H9 (cell line): ENCODE data around the gene ZBTB38. TPM values are rescaled to one million over a fixed set of nuclear protein-coding genes. Genes with fewer than 3 reads are reported as not detected.

ENCODE experiments used
- DNase-seq: peaks from one replicate; pipeline ENCODE4 v3.0.0-alpha.2; 2017
- H2AFZ ChIP-seq: one replicate; pipeline ENCODE4 v1.6.1; 2013; ENCODE audit warnings: mild to moderate bottlenecking, low read length, control low read depth, moderate library complexity
- H2AK5ac ChIP-seq: 2 replicates; pipeline ENCODE4 v1.6.1; 2013; ENCODE audit warnings: low read length, control low read depth, mixed read lengths; ENCODE audit not compliant: insufficient read length
- H2BK120ac ChIP-seq: one replicate; pipeline ENCODE4 v1.6.1; 2013; ENCODE audit warnings: low read depth, mild to moderate bottlenecking, low read length, control low read depth, inconsistent platforms; ENCODE audit not compliant: poor library complexity, severe bottlenecking
- H2BK12ac ChIP-seq: 2 replicates; pipeline ENCODE4 v1.6.1; 2013; ENCODE audit warnings: low read length, control low read depth, mixed read lengths, low read depth; ENCODE audit not compliant: insufficient read length
- H2BK15ac ChIP-seq: 2 replicates; pipeline ENCODE4 v1.6.1; 2013; ENCODE audit warnings: low read depth, low read length, control low read depth
- H2BK20ac ChIP-seq: one replicate; pipeline ENCODE4 v1.6.1; 2013; ENCODE audit warnings: low read depth, mild to moderate bottlenecking, low read length, control low read depth, inconsistent platforms; ENCODE audit not compliant: poor library complexity, severe bottlenecking
- H2BK5ac ChIP-seq: 2 replicates; pipeline ENCODE4 v1.6.1; 2013; ENCODE audit warnings: low read length, control low read depth, mixed read lengths; ENCODE audit not compliant: insufficient read length
- H3K14ac ChIP-seq: 2 replicates; pipeline ENCODE4 v1.6.1; 2013; ENCODE audit warnings: low read length, control low read depth; ENCODE audit not compliant: insufficient read depth
- H3K18ac ChIP-seq: 2 replicates; pipeline ENCODE4 v1.6.1; 2013; ENCODE audit warnings: low read depth, mild to moderate bottlenecking, mixed read lengths, low read length, control low read depth; ENCODE audit not compliant: insufficient read length
- H3K23ac ChIP-seq: 2 replicates; pipeline ENCODE4 v1.6.1; 2013; ENCODE audit warnings: low read length, control low read depth, mixed read lengths, low read depth; ENCODE audit not compliant: insufficient read length
- H3K23me2 ChIP-seq: 2 replicates; pipeline ENCODE4 v1.6.1; 2013; ENCODE audit warnings: low read depth, mild to moderate bottlenecking, mixed read lengths, low read length, control low read depth; ENCODE audit not compliant: insufficient read length, poor library complexity, severe bottlenecking
- H3K27ac ChIP-seq: 2 replicates; pipeline ENCODE4 v1.5.1; 2013; ENCODE audit warnings: low read length, control low read depth, mixed read lengths, low read depth; ENCODE audit not compliant: insufficient read length
- H3K27me3 ChIP-seq: 2 replicates; pipeline ENCODE4 v1.6.1; 2013; ENCODE audit warnings: low read length, control low read depth, inconsistent platforms; ENCODE audit not compliant: insufficient read depth
- H3K4ac ChIP-seq: 2 replicates; pipeline ENCODE4 v1.6.1; 2013; ENCODE audit warnings: low read depth, mild to moderate bottlenecking, control low read depth, inconsistent platforms, low read length, moderate library complexity
- H3K4me1 ChIP-seq: 2 replicates; pipeline ENCODE4 v1.6.1; 2013; ENCODE audit warnings: low read length, control low read depth, inconsistent platforms; ENCODE audit not compliant: insufficient read depth
- H3K4me2 ChIP-seq: 2 replicates; pipeline ENCODE4 v1.6.1; 2013; ENCODE audit warnings: low read length, control low read depth, mixed read lengths; ENCODE audit not compliant: insufficient read length, insufficient read depth
- H3K56ac ChIP-seq: 2 replicates; pipeline ENCODE4 v1.6.1; 2013; ENCODE audit warnings: low read depth, mild to moderate bottlenecking, mixed read lengths, low read length, control low read depth; ENCODE audit not compliant: insufficient read length
- H3K79me1 ChIP-seq: 2 replicates; pipeline ENCODE4 v1.6.1; 2013; ENCODE audit warnings: low read depth, mild to moderate bottlenecking, moderate library complexity, low read length, control low read depth, inconsistent platforms; ENCODE audit not compliant: insufficient read depth, poor library complexity, severe bottlenecking
- H3K79me2 ChIP-seq: 2 replicates; pipeline ENCODE4 v1.6.1; 2013; ENCODE audit warnings: low read length, control low read depth, inconsistent platforms; ENCODE audit not compliant: insufficient read depth
- H3K9ac ChIP-seq: 2 replicates; pipeline ENCODE4 v1.6.1; 2013; ENCODE audit warnings: low read length, control low read depth, mixed read lengths; ENCODE audit not compliant: insufficient read length; ENCODE audit errors: extremely low read depth
- H3K9me3 ChIP-seq: one replicate; pipeline ENCODE4 v1.6.1; 2013; ENCODE audit warnings: low read depth, low read length, inconsistent platforms; ENCODE audit not compliant: control insufficient read depth
- H3T11ph ChIP-seq: one replicate; pipeline ENCODE4 v1.6.1; 2013; ENCODE audit warnings: mild to moderate bottlenecking, low read length, control low read depth, inconsistent platforms
- H4K20me1 ChIP-seq: one replicate; pipeline ENCODE4 v1.6.1; 2013; ENCODE audit not compliant: control insufficient read depth, insufficient read length, insufficient read depth
- H4K5ac ChIP-seq: 2 replicates; pipeline ENCODE4 v1.6.1; 2013; ENCODE audit warnings: low read depth, mild to moderate bottlenecking, mixed read lengths, low read length, control low read depth; ENCODE audit not compliant: insufficient read length
- H4K8ac ChIP-seq: replicated peaks from 2 replicates; pipeline ENCODE4 v1.6.1; 2013; ENCODE audit warnings: low read length, control low read depth, mixed read lengths, low read depth; ENCODE audit not compliant: insufficient read length
- H4K91ac ChIP-seq: 2 replicates; pipeline ENCODE4 v1.6.1; 2013; ENCODE audit warnings: low read depth, mild to moderate bottlenecking, moderate library complexity, mixed read lengths, low read length, control low read depth; ENCODE audit not compliant: insufficient read length
- H3K27ac Mint-ChIP-seq, 3 experiments: 2 replicates in 2 of 3; 3 replicates in 1 of 3; pipeline ENCODE4 v1.8.0; 2020 to 2021; ENCODE audit warnings: mixed read lengths in 3 of 3, mild to moderate bottlenecking in 1 of 3, moderate library complexity in 1 of 3
- H3K27me3 Mint-ChIP-seq: 2 replicates; pipeline ENCODE4 v1.8.0; 2021; ENCODE audit warnings: low read depth, mild to moderate bottlenecking, moderate library complexity, mixed read lengths
- H3K36me3 Mint-ChIP-seq, 3 experiments: 2 replicates in 2 of 3; 3 replicates in 1 of 3; pipeline ENCODE4 v1.8.0; 2020 to 2021; ENCODE audit warnings: low read depth in 3 of 3, mixed read lengths in 3 of 3; ENCODE audit not compliant: insufficient read depth in 1 of 3
- H3K4me1 Mint-ChIP-seq, 2 experiments: 2 replicates each; pipeline ENCODE4 v1.8.0; 2020; ENCODE audit warnings: mixed read lengths in 2 of 2
- H3K4me3 Mint-ChIP-seq, 2 experiments: 2 replicates in 1 of 2; 3 replicates in 1 of 2; pipeline ENCODE4 v1.8.0; 2020 to 2021; ENCODE audit warnings: mild to moderate bottlenecking in 2 of 2, mixed read lengths in 2 of 2, moderate library complexity in 1 of 2
- H3K9me3 Mint-ChIP-seq, 2 experiments: 2 replicates in 1 of 2; 3 replicates in 1 of 2; pipeline ENCODE4 v1.8.0; 2020; ENCODE audit warnings: mild to moderate bottlenecking in 2 of 2, mixed read lengths in 2 of 2, moderate library complexity in 1 of 2
- WGBS: extraction: QIAGEN DNeasy Blood & Tissue Kit; methylation state at CpG from one replicate; pipeline ENCODE4 v1.1.7; 2013; ENCODE audit warnings: missing lambda C conversion rate, low lambda C conversion rate, mixed read lengths; ENCODE audit not compliant: insufficient read length; ENCODE audit errors: extremely low coverage; 5-methylcytosine and 5-hydroxymethylcytosine counted together
- total RNA-seq: library from RNA; stranded (reverse); gene quantifications from 2 replicates; pipeline ENCODE4 v1.2.1, GENCODE V29; 2021
- TF ChIP-seq, protein P1 (sequence below): fragments of 200-600 bp; sonication (generic); conservative IDR thresholded peaks from 3 replicates; pipeline ENCODE4 v1.8.0; 2021; ENCODE audit warnings: antibody characterized with exemption, mild to moderate bottlenecking

Gene ZBTB38
- total RNA-seq, 1 experiment from 2014 or later = 14.6 TPM

GRCh38 chr3:141350666-141351065 is 17.6 kb upstream of the ZBTB38 start:
- no peak overlapping the region for H3K4ac ChIP-seq
- no peaks in the 10 kb centered on the region for H3K79me1 ChIP-seq
- no peak overlapping the region for H2AK5ac ChIP-seq
- H2AFZ ChIP-seq = no peak overlapping the region
- H2BK120ac ChIP-seq = no peak overlapping the region
- Mint-ChIP-seq H3K27ac (no peak overlapping the region), H3K9me3 (no peaks in the 10 kb centered on the region), H3K36me3 (no peaks in the 10 kb centered on the region), H3K27me3 (no peaks in the 10 kb centered on the region), H3K4me3 (no peak overlapping the region), H3K4me1 (peaks cover 16 to 25% of the 10 kb centered on the region in 2 experiments)
- H2BK20ac ChIP-seq = no peak overlapping the region
- no peaks in the 10 kb centered on the region for H3K9me3 ChIP-seq
- no peak overlapping the region for H3K56ac ChIP-seq
- no peak overlapping the region for H3K14ac ChIP-seq
- no peak overlapping the region for H3K27ac ChIP-seq
- no peaks in the 10 kb centered on the region; the same call in 1 of the 2 replicates for H3K4me1 ChIP-seq
- no peak overlapping the region for H3K23ac ChIP-seq
- no peaks in the 10 kb centered on the region for H3K27me3 ChIP-seq
- no peaks in the 10 kb centered on the region for H3K79me2 ChIP-seq
- no peak overlapping the region for H3T11ph ChIP-seq
- no peak overlapping the region for H2BK15ac ChIP-seq
- no peaks in the 10 kb centered on the region for H4K20me1 ChIP-seq
- H4K5ac ChIP-seq = no peak overlapping the region
- TF ChIP-seq, protein P1, sequence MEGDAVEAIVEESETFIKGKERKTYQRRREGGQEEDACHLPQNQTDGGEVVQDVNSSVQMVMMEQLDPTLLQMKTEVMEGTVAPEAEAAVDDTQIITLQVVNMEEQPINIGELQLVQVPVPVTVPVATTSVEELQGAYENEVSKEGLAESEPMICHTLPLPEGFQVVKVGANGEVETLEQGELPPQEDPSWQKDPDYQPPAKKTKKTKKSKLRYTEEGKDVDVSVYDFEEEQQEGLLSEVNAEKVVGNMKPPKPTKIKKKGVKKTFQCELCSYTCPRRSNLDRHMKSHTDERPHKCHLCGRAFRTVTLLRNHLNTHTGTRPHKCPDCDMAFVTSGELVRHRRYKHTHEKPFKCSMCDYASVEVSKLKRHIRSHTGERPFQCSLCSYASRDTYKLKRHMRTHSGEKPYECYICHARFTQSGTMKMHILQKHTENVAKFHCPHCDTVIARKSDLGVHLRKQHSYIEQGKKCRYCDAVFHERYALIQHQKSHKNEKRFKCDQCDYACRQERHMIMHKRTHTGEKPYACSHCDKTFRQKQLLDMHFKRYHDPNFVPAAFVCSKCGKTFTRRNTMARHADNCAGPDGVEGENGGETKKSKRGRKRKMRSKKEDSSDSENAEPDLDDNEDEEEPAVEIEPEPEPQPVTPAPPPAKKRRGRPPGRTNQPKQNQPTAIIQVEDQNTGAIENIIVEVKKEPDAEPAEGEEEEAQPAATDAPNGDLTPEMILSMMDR = no peak
- H3K4me2 ChIP-seq = no peak overlapping the region
- H4K8ac ChIP-seq = no peak overlapping the region
- no peak for DNase-seq
- no peak overlapping the region for H2BK12ac ChIP-seq
- H4K91ac ChIP-seq = no peak overlapping the region
- WGBS = no CpG with 5 or more reads among the region's 3 CpGs
- H3K23me2 ChIP-seq = no peaks in the 10 kb centered on the region
- H3K9ac ChIP-seq = no peak overlapping the region
- no peak overlapping the region for H3K18ac ChIP-seq
- no peak overlapping the region for H2BK5ac ChIP-seq
